GM19238 (cell line): ENCODE results near the gene CD1C.
"Not testable (repeated sequence)": the region's sequence is repeated elsewhere in the genome, so short reads cannot be mapped to it uniquely, and the experiment has no call there.

Source experiments
- DNase-seq: peaks from one replicate; pipeline ENCODE4 v3.0.0; 2011; ENCODE audit warnings: low spot score; ENCODE audit not compliant: insufficient read length

CD1C gene

GRCh38 chr1:158289811-158290210 lies at the start of gene CD1C:
CD1C (plus strand) TSS chr1:158289923; CDS start chr1:158290065, 142 bp downstream.
- no peak for DNase-seq

GRCh38 chr1:158246650-158247049 lies 43.1 kb upstream of the CD1C start:
- no peak for DNase-seq

GRCh38 chr1:158248118-158248517 lies 41.6 kb upstream of the CD1C start:
- peak; percentile 16 for DNase-seq

GRCh38 chr1:158248771-158249170 lies 41.0 kb upstream of the CD1C start:
- DNase-seq: no peak

- DNase-seq: no peak
These were observed 40.1 kb upstream of the CD1C start for GRCh38 chr1:158249646-158250045.

GRCh38 chr1:158251163-158251562 lies 38.6 kb upstream of the CD1C start:
- DNase-seq: no peak

GRCh38 chr1:158255656-158256055 lies 34.1 kb upstream of the CD1C start:
- DNase-seq: no peak

- DNase-seq: not testable (repeated sequence)
These were observed 33.0 kb upstream of the CD1C start for GRCh38 chr1:158256747-158257146.

GRCh38 chr1:158257888-158258287 lies 31.8 kb upstream of the CD1C start:
- no peak for DNase-seq

GRCh38 chr1:158259117-158259516 lies 30.6 kb upstream of the CD1C start:
- DNase-seq: no peak

- DNase-seq: no peak
These were observed 17.0 kb upstream of the CD1C start for GRCh38 chr1:158272681-158273080.

GRCh38 chr1:158274797-158275196 lies 14.9 kb upstream of the CD1C start:
- no peak for DNase-seq

- DNase-seq: not testable (repeated sequence)
These were observed 7.3 kb upstream of the CD1C start for GRCh38 chr1:158282421-158282820.

GRCh38 chr1:158283965-158284364 lies 5.8 kb upstream of the CD1C start:
- DNase-seq: no peak

GRCh38 chr1:158285756-158286241 lies 3.9 kb upstream of the CD1C start:
- DNase-seq: peak; percentile 23

GRCh38 chr1:158286487-158286886 lies 3.2 kb upstream of the CD1C start:
- no peak for DNase-seq

GRCh38 chr1:158286941-158287346 lies 2.8 kb upstream of the CD1C start:
- no peak for DNase-seq

- no peak for DNase-seq
These were observed 660 bp downstream of the CD1C start for GRCh38 chr1:158290321-158290844.

- DNase-seq: no peak
These were observed 6.1 kb downstream of the CD1C start for GRCh38 chr1:158295791-158296190.

- no peak for DNase-seq
These were observed 20.9 kb downstream of the CD1C start for GRCh38 chr1:158310623-158311022.

- DNase-seq: no peak
These were observed 21.3 kb downstream of the CD1C start for GRCh38 chr1:158311066-158311465.

GRCh38 chr1:158323866-158324265 lies 34.1 kb downstream of the CD1C start:
- DNase-seq: no peak

- no peak for DNase-seq
These were observed 34.7 kb downstream of the CD1C start for GRCh38 chr1:158324395-158324794.

- DNase-seq: no peak
These were observed 37.8 kb downstream of the CD1C start for GRCh38 chr1:158327481-158327880.
